ENCODE results near the gene PRPSAP2. TPM values are rescaled to one million over a fixed set of nuclear protein-coding genes. Genes with fewer than 3 reads are reported as not detected.

Gene PRPSAP2
- total and polyA plus RNA-seq, 7 donors = 8.2 to 13.2 (median 10.2) TPM

DNA sequence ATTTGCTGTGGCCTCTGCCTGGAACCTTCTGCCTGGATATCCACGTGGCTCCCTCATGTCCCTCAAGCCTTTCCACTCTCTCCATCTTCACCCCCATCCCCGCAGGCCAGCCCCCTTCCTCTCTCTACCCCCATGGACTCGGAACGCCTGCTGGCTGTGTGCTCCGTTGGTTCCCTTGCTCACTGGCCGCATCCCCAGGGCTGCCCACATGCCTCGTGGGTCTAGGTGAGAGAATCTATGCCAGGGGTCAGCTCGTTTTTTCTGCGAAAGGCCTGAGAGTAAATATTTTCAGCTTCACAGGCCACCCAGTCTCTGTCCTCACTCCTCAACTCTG lies 106.1 kb downstream of the PRPSAP2 start:
- Histone ChIP-seq H3K4me1 (peaks cover 7% of the 10 kb centered on the region), H3K4me3 (no peak overlapping the region), H3K36me3 (ENCODE audit: insufficient read depth in 1 of 2, low read depth in 1 of 2) (no peaks in the 10 kb centered on the region), H3K27me3 (ENCODE audit: insufficient read depth in 3 of 3, low read length in 2 of 3) (no peaks in the 10 kb centered on the region), H3K27ac (no peak overlapping the region), H3K9me3 (no peaks in the 10 kb centered on the region)
- 89 to 95% (median 91%) methylated on average over 9 of the region's 9 CpGs for WGBS, 3 donors
- DNase-seq (no peak), ATAC-seq (no peak)
- intact Hi-C loops (cut with DNase I) = loop anchor here in 1 of 2 donors (10.0 kb wide), 1 partner anchor 61 kb away; no protein-coding TSS in a partner anchor
- TF ChIP-seq, protein P1, sequence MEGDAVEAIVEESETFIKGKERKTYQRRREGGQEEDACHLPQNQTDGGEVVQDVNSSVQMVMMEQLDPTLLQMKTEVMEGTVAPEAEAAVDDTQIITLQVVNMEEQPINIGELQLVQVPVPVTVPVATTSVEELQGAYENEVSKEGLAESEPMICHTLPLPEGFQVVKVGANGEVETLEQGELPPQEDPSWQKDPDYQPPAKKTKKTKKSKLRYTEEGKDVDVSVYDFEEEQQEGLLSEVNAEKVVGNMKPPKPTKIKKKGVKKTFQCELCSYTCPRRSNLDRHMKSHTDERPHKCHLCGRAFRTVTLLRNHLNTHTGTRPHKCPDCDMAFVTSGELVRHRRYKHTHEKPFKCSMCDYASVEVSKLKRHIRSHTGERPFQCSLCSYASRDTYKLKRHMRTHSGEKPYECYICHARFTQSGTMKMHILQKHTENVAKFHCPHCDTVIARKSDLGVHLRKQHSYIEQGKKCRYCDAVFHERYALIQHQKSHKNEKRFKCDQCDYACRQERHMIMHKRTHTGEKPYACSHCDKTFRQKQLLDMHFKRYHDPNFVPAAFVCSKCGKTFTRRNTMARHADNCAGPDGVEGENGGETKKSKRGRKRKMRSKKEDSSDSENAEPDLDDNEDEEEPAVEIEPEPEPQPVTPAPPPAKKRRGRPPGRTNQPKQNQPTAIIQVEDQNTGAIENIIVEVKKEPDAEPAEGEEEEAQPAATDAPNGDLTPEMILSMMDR (IDR thresholded peaks at IDR 0.05) = no peak

DNA sequence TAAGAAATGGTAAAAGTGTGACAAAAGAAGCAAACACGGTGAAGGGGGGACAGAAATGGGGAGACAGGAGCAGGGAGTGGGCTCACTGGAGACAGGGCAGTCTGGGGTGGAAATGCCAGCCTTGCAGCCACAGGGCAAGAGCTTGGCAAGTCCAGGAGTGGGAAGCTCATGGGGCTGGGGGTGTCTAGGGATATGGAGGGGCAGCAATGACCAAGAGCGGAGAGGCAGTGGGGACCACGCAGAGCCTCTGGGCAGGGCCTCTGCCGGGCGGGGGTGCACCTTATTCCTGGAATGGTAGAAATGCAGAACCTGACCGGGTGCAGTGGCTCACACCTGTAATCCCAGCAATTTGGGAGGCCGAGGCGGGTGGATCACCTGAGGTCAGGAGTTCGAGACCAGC lies 106.6 kb downstream of the PRPSAP2 start:
- no peak for DNase-seq
- no peaks in the 10 kb centered on the region for H3K27me3 ChIP-seq (ENCODE audit: insufficient read depth in 3 of 3, low read length in 2 of 3)
- no peak overlapping the region for H3K4me3 ChIP-seq
- no peak overlapping the region for H3K27ac ChIP-seq
- intact Hi-C loops (cut with DNase I) = loop anchor here in 1 of 2 donors (10.0 kb wide), 1 partner anchor 60 kb away; no protein-coding TSS in a partner anchor
- H3K9me3 ChIP-seq = no peaks in the 10 kb centered on the region
- WGBS, 3 donors = 94 to 97% (median 95%) methylated on average over 9 of the region's 9 CpGs
- no peaks in the 10 kb centered on the region for H3K36me3 ChIP-seq (ENCODE audit: insufficient read depth in 1 of 2, low read depth in 1 of 2)
- peaks cover 7% of the 10 kb centered on the region for H3K4me1 ChIP-seq
- ATAC-seq = no peak
- TF ChIP-seq, protein P1 (IDR thresholded peaks at IDR 0.05) = no peak

DNA sequence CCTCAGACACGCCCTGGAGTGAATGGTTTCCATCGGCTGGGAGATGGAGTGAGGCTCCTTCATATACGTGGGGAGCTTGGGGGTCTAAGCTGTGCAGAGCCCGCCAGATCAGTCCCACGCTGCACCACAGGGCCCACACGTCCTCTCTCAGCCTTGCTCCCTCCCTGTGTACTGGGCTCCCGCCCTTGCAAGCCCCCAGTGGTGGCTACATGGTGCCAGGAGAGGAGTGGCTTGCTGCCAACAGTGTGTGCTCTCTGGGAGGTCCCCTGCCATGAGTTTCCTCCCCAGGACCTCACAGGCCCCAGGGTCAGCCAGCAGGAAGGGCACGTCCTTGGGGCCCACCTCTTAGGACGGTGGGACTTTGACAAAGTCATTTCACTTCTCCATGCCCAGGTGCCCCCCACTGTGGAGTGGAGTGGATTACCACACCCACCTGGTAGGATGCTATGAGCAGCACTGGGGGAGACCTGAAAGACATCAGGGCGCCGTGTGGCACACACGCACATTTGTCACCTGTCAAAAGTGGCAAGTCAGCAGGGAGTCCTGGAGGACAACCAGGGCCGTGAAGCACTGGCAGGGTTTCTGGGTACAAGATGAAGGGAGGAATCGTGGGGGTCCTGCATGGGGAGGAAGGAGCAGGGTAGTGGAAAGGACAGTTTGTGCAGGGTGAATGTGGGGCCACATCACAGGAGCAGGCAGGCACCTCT lies 107.8 kb downstream of the PRPSAP2 start:
- no peaks in the 10 kb centered on the region for H3K36me3 ChIP-seq (ENCODE audit: insufficient read depth in 1 of 2, low read depth in 1 of 2)
- H3K4me3 ChIP-seq = no peak overlapping the region
- no peaks in the 10 kb centered on the region for H3K27me3 ChIP-seq (ENCODE audit: insufficient read depth in 3 of 3, low read length in 2 of 3)
- no peaks in the 10 kb centered on the region for H3K9me3 ChIP-seq
- WGBS, 3 donors = 82 to 90% (median 83%) methylated on average over 14 of the region's 14 CpGs
- TF ChIP-seq, protein P1 (IDR thresholded peaks at IDR 0.05) = no peak
- ATAC-seq = no peak
- intact Hi-C loops (cut with DNase I) = loop anchor here in 1 of 2 donors (10.0 kb wide), 1 partner anchor 59 kb away; no protein-coding TSS in a partner anchor
- peaks cover 7% of the 10 kb centered on the region for H3K4me1 ChIP-seq
- no peak for DNase-seq
- no peak overlapping the region for H3K27ac ChIP-seq

DNA sequence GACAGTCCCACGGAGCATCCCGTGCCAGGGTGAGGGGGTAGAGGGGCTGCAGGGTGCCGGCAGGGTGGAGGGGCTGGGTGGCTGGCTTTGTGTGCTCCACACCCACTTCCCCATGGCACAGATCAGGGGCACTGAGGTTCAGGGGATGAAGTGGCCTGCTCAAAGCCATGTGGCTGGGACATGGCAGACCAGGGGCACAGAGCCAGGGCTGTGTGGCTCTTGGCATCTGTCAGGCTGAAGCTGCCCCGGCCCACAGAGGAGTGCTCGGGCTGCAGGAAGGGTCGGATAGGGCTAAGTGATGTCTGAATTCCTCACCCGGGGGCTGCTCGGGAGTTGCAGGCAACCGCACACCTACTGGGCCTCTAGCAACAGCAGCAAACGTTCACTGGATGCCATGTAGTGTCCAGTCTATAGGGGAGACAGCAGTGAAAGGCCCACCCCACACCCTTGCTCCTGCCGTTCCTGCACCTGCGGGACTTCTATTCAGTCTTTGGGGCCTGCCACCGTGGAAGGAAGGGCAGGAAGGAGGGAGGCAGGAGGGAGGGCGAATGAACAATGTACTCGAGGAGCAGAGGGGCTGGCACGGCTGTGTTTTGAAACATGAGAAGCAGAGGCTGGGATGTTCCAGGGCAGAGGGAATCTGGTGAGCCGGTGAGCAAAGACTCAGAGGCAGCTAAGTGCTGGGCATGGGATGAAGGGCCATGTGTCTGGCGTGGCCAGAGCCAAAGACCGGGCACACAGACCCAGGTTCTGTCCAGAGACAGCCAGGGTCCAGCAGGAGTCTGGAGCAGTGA lies 109.1 kb downstream of the PRPSAP2 start:
- DNase-seq (no peak), ATAC-seq (peak; percentile 66 to 92 (median 78))
- no peaks in the 10 kb centered on the region for H3K36me3 ChIP-seq (ENCODE audit: insufficient read depth in 1 of 2, low read depth in 1 of 2)
- intact Hi-C loops (cut with DNase I) = loop anchor here in 1 of 2 donors (10.0 kb wide), 1 partner anchor 58 kb away; no protein-coding TSS in a partner anchor
- no peak overlapping the region for H3K4me3 ChIP-seq
- H3K4me1 ChIP-seq = peaks cover 7% of the 10 kb centered on the region
- WGBS, 3 donors = 35 to 52% (median 45%) methylated on average over 19 of the region's 19 CpGs
- H3K27me3 ChIP-seq (ENCODE audit: insufficient read depth in 3 of 3, low read length in 2 of 3) = no peaks in the 10 kb centered on the region
- no peaks in the 10 kb centered on the region for H3K9me3 ChIP-seq
- TF ChIP-seq, protein P1 (IDR thresholded peaks at IDR 0.05) = no peak
- no peak overlapping the region for H3K27ac ChIP-seq
